Measurements from ENCODE around the gene MAGEA11.
"Not testable (repeated sequence)": the region's sequence is repeated elsewhere in the genome, so short reads cannot be mapped to it uniquely, and the experiment has no call there.

Gene MAGEA11

GRCh38 chrX:149711545-149712236 lies at the start of gene MAGEA11:
Gene MAGEA11 (plus strand): TSS chrX:149712060. CDS start chrX:149713160, 1,100 bp downstream.
- no peak within 1 kb of the TSS for H3K4me3 ChIP-seq (ENCODE audit: low read depth, low read length)
- DNase-seq, result no peak
- no peak for TF ChIP-seq CTCF (IDR thresholded peaks at IDR 0.05; ENCODE audit: low read depth, low read length)
- H3K36me3 ChIP-seq, result no peaks in the 10 kb centered on the region
- no peak within 1 kb of the TSS for H3K27ac ChIP-seq
- H3K9me3 ChIP-seq (ENCODE audit: severe bottlenecking), result no peaks in the 10 kb centered on the region
- peaks cover 24% of the 10 kb centered on the region for H3K27me3 ChIP-seq (ENCODE audit: insufficient read depth, low read depth, severe bottlenecking)

GRCh38 chrX:149675088-149675487 lies 36.8 kb upstream of the MAGEA11 start:
- not testable (repeated sequence) for H3K36me3 ChIP-seq; H3K27ac ChIP-seq; H3K27me3 ChIP-seq (ENCODE audit: insufficient read depth, low read depth, severe bottlenecking); DNase-seq; H3K9me3 ChIP-seq (ENCODE audit: severe bottlenecking); H3K4me3 ChIP-seq (ENCODE audit: low read depth, low read length)

GRCh38 chrX:149675554-149675953 lies 36.3 kb upstream of the MAGEA11 start:
- H3K9me3 ChIP-seq (ENCODE audit: severe bottlenecking); H3K27me3 ChIP-seq (ENCODE audit: insufficient read depth, low read depth, severe bottlenecking); H3K36me3 ChIP-seq; DNase-seq; H3K4me3 ChIP-seq (ENCODE audit: low read depth, low read length); H3K27ac ChIP-seq: not testable (repeated sequence)

GRCh38 chrX:149679164-149679678 lies 32.6 kb upstream of the MAGEA11 start:
- not testable (repeated sequence) for H3K27ac ChIP-seq; H3K27me3 ChIP-seq (ENCODE audit: insufficient read depth, low read depth, severe bottlenecking); H3K4me3 ChIP-seq (ENCODE audit: low read depth, low read length); DNase-seq; H3K9me3 ChIP-seq (ENCODE audit: severe bottlenecking); H3K36me3 ChIP-seq

GRCh38 chrX:149681182-149681581 lies 30.7 kb upstream of the MAGEA11 start:
- H3K4me3 ChIP-seq (ENCODE audit: low read depth, low read length), result no peak overlapping the region
- no peak for DNase-seq
- TF ChIP-seq CTCF (IDR thresholded peaks at IDR 0.05; ENCODE audit: low read depth, low read length), result no peak
- peaks cover 9% of the 10 kb centered on the region for H3K27me3 ChIP-seq (ENCODE audit: insufficient read depth, low read depth, severe bottlenecking)
- H3K27ac ChIP-seq, result no peak overlapping the region
- H3K9me3 ChIP-seq (ENCODE audit: severe bottlenecking), result no peaks in the 10 kb centered on the region
- H3K36me3 ChIP-seq, result no peaks in the 10 kb centered on the region

GRCh38 chrX:149682031-149682430 lies 29.8 kb upstream of the MAGEA11 start:
- no peak for DNase-seq
- Histone ChIP-seq H3K9me3 (ENCODE audit: severe bottlenecking) (no peaks in the 10 kb centered on the region), H3K36me3 (no peaks in the 10 kb centered on the region), H3K4me3 (ENCODE audit: low read depth, low read length) (no peak overlapping the region), H3K27me3 (ENCODE audit: insufficient read depth, low read depth, severe bottlenecking) (peaks cover 9% of the 10 kb centered on the region), H3K27ac (no peak overlapping the region)
- TF ChIP-seq CTCF (IDR thresholded peaks at IDR 0.05; ENCODE audit: low read depth, low read length), result no peak

- Histone ChIP-seq H3K27me3 (ENCODE audit: insufficient read depth, low read depth, severe bottlenecking) (peaks cover 9% of the 10 kb centered on the region), H3K9me3 (ENCODE audit: severe bottlenecking) (no peaks in the 10 kb centered on the region), H3K36me3 (no peaks in the 10 kb centered on the region), H3K4me3 (ENCODE audit: low read depth, low read length) (no peak overlapping the region), H3K27ac (no peak overlapping the region)
- no peak for DNase-seq
- TF ChIP-seq CTCF (IDR thresholded peaks at IDR 0.05; ENCODE audit: low read depth, low read length), result no peak
Observed at GRCh38 chrX:149682956-149683947, 28.6 kb upstream of the MAGEA11 start.

All from WERI-Rb-1 (cell line).